GM18526 (cell line): Measurements from ENCODE around the gene SARS1.

Source experiments
- POLR2A ChIP-seq: IDR thresholded peaks from 3 replicates; pipeline ENCODE4 v1.6.1; 2011; ENCODE audit not compliant: insufficient read length; ENCODE audit errors: extremely low read depth

The SARS1 gene

GRCh38 chr1:109190189-109190588, 23.5 kb upstream of the SARS1 start:
- no peak for TF ChIP-seq POLR2A

GRCh38 chr1:109191377-109191776, 22.3 kb upstream of the SARS1 start:
- no peak for TF ChIP-seq POLR2A

DNA sequence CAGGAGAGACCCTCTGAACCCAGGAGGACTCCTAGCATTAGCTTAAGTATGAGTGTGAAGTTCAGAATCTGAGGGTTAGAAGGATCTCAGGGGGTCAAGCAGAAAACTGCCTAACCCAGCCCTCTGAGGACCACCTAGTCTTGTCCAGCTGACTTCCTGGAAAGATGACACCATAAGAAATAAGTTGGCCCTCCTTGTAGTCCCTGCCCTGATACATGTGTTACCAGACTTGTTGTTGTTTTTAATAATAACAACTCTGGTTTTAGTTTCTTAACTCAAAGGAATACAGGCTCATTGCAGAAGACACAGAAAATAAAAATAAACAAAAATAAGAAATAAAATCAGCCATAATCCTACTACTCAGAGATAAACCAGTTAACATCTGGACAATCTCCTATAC, 21.8 kb upstream of the SARS1 start:
- TF ChIP-seq POLR2A = no peak

- TF ChIP-seq POLR2A = no peak
These were observed 21.3 kb upstream of the SARS1 start for GRCh38 chr1:109192433-109192832.

DNA sequence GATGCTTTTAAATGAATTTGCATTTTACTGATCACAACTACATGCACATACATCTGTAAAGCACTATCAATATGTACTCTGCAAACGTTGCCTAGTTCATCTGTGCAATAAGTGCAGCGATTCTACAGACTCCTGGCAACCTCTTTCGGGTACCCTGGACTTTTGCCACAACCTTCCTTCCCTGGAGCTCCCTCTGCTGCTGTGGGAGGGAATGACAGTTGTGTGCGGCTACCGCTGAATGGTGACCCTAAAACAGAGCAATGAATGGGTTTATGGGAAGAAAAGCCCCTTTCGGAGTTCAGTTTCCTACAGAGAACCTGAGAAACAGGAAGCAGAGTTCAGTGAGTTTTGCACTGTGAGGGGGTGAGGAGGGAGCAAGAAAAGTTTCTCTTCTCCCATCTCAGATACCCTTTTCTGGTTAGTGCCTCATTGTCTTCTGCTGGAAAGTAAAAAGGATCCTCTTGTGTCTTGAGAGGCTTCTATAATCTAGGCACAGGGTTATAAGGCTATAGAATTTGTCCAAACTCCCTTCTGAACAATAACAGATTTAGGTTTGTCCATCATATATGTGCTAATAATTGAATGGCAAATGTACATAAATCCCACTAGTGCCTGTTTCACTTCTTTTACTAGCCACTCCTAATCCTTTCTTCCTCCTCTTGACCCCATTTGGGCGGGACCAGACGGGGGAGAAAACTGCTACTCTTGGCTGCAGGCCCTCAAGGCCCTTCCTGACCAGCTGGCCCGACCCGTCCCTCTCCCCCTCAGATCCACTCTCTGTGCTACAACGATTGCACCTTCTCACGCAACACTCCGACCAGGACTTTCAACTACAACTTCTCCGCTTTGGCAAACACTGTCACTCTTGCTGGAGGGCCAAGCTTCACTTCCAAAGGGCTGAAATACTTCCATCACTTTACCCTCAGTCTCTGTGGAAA, 19.8 kb upstream of the SARS1 start:
- no peak for TF ChIP-seq POLR2A

DNA sequence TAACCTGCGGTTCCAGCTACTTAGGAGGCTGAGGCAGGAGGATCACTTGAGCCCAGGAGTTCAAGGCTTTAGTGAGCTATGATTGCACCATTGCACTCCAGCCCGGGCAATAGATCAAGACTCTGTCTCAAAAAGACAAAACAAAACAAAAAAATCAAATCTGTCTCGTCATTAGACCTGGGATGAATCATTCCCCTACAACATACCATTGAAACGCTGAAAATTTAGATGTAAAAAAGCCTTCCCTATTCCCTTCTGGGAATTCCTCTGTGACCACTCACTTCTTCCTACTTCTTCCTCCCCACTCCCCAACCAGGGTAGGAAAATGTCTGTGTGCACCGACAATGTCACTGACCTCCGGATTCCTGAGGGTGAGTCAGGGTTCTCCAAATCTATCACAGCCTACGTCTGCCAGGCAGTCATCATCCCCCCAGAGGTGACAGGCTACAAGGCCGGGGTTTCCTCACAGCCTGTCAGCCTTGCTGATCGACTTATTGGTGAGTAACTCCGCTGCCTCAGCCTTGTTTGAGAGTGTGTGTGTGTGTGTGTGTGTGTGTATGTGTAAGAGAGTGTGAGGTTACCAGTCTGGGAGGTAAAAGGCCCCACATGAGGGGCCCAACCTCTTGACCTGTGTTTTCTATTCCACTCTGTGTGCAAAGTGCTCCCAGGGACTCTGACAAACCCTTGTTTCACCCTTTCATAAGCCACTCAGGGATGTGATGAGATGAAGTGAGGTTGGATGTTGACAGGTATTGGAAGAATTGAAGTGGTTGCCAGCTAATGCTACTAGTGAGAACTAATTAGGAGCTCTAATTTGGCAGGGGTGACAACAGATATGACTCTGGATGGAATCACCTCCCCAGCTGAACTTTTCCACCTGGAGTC, 16.3 kb upstream of the SARS1 start:
- TF ChIP-seq POLR2A = no peak

DNA sequence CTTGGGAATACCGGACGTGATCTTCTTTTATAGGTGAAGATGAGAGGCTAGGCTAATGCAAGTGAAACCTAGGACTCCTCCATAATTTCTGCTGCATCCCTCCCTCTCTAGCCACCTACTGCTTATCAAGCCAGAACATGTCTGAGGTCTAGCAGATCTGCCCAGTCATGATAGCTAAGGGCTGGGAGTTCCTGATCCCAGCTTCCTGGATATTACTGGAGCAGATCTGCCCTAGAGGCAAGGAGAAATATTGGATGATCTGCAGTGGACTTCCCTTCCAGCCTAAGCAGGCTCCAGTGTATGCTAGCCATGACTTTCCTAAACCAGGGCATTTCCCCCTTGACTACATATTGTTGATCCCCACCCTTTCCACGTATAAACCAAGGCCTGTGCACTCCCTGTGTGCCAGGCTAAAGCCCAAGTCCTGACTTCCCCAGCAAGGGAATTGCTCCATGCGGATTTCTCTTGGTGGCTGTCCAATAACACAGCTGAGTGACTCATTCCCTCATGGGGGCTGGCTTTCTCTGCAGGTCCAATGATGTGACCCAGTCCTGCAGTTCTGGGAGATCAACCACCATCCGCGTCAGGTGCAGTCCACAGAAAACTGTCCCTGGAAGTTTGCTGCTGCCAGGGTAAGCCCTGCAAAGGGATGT, 15.5 kb upstream of the SARS1 start:
- no peak for TF ChIP-seq POLR2A

GRCh38 chr1:109198745-109199144, 15.0 kb upstream of the SARS1 start:
- no peak for TF ChIP-seq POLR2A

DNA sequence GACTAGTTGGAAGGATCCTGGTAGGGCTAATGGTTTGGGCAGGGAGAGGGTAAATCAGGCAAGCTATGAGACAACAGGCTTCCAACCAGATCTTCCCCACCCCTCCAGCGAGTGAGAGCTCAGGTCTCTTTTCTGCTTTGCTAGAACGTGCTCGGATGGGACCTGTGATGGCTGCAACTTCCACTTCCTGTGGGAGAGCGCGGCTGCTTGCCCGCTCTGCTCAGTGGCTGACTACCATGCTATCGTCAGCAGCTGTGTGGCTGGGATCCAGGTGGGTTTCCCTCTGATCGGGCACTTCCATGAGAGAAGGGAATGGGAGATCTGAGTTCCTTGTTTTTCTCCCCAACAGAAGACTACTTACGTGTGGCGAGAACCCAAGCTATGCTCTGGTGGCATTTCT, 14.0 kb upstream of the SARS1 start:
- no peak for TF ChIP-seq POLR2A

DNA sequence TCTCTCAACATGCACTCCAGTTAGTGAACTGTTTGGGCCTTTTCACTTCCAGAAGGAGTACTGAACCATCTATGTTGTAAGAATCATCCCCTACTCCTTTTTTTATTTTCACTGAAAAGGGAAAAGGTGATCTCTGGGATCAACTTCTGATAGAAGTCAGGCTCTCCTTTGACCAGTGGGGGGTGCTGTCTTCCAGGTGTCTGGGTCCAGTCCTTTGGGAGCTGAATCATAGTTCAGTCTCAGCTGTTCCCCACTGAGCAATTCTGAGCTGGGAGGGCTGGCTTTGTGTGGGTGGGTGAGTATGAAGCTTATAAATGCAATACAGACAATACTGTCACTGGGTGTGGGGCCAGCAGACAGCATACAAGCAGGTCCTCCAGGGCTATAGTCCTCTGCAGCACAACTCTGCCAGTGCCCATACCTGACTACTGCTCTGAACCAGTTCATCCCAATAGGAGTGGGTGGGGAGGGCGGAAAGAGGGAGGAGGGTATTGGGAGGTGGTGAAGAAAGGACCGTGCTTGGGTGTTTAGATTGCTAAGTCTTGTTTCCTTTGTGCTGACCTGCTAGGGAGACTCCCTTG, 12.5 kb upstream of the SARS1 start:
- no peak for TF ChIP-seq POLR2A

DNA sequence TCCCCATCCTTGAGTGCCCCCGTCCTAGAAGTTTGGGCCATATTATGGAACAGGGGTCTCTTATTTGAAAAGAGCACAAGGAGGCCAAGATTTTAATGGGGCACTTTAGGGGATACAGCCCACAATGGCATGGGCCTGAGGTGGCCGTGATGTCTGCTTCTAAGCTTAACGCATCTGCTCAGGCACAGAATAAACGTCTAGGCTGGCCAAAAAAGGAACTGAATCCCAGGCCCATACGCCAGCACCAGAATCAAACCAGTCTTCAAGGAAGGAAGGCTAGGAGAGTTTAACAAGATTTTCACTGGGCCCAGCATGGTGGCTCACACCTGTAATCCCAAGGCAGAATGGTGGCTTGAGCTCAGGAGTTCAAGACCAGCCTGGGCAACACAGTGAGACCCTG, 9.2 kb upstream of the SARS1 start:
- no peak for TF ChIP-seq POLR2A

GRCh38 chr1:109206339-109206738, 7.4 kb upstream of the SARS1 start:
- TF ChIP-seq POLR2A = no peak

- no peak for TF ChIP-seq POLR2A
These were observed 6.1 kb upstream of the SARS1 start for GRCh38 chr1:109207467-109208103.

GRCh38 chr1:109208394-109208793, 5.3 kb upstream of the SARS1 start:
- no peak for TF ChIP-seq POLR2A
